Mononuclear cell (primary cell): Measurements from ENCODE around the gene ROBO2. TPM values are rescaled to one million over a fixed set of nuclear protein-coding genes. Genes with fewer than 3 reads are reported as not detected.

Experiments
- H3K27me3 ChIP-seq: 2 replicates; pipeline ENCODE4 v1.6.0; 2011; ENCODE audit warnings: low read length, control low read depth; ENCODE audit not compliant: insufficient read depth
- H3K4me1 ChIP-seq: 2 replicates; pipeline ENCODE4 v1.5.1; 2011; ENCODE audit warnings: mild to moderate bottlenecking, low read length, control low read depth; ENCODE audit not compliant: insufficient read depth
- H3K4me3 ChIP-seq: 2 replicates; pipeline ENCODE4 v1.5.1; 2011; ENCODE audit warnings: mild to moderate bottlenecking, low read length, moderate library complexity
- H3K9me3 ChIP-seq: 2 replicates; pipeline ENCODE4 v1.5.1; 2011; ENCODE audit warnings: low read depth, mild to moderate bottlenecking, control low read depth, low read length
- total RNA-seq: library from RNA; depleted of rRNA; stranded (reverse); fragments of >200 nt; gene quantifications from one replicate; pipeline ENCODE4 v1.2.3, GENCODE V29; 2012

Gene ROBO2, protein sequence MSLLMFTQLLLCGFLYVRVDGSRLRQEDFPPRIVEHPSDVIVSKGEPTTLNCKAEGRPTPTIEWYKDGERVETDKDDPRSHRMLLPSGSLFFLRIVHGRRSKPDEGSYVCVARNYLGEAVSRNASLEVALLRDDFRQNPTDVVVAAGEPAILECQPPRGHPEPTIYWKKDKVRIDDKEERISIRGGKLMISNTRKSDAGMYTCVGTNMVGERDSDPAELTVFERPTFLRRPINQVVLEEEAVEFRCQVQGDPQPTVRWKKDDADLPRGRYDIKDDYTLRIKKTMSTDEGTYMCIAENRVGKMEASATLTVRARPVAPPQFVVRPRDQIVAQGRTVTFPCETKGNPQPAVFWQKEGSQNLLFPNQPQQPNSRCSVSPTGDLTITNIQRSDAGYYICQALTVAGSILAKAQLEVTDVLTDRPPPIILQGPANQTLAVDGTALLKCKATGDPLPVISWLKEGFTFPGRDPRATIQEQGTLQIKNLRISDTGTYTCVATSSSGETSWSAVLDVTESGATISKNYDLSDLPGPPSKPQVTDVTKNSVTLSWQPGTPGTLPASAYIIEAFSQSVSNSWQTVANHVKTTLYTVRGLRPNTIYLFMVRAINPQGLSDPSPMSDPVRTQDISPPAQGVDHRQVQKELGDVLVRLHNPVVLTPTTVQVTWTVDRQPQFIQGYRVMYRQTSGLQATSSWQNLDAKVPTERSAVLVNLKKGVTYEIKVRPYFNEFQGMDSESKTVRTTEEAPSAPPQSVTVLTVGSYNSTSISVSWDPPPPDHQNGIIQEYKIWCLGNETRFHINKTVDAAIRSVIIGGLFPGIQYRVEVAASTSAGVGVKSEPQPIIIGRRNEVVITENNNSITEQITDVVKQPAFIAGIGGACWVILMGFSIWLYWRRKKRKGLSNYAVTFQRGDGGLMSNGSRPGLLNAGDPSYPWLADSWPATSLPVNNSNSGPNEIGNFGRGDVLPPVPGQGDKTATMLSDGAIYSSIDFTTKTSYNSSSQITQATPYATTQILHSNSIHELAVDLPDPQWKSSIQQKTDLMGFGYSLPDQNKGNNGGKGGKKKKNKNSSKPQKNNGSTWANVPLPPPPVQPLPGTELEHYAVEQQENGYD (N-terminal part only)
- total RNA-seq, result under 0.01 TPM

DNA sequence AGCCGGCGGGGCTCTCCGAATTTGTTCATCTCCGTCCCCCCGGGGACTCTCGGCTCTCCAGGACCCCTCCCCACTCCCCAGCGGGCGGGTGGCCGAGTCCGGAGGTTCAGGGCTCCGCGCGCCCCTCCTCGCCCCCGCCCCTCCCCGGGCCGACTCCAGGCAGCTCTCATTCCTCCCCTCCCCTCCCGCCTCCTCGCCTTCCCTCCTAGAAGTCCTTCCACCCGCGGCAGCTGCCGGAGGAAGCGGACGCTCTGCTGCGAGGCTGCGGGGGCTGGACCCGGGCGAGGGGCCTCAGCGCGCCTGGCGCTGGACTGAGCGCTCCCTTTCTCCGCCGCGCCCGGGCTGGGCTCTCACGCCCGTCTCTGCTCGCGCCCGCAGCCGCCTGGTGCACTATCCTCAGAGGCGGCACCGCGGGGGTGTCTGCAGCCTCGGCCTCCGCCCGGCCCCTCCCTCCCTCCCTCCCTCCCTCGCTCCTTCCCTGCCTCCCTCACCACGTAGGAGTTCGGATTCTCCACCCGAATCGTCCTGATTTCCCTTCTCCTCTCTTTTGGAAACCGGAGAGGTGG is at the start of gene ROBO2:
Gene ROBO2 (plus strand): TSS at position 494 of the 566 bp plus-strand sequence. CDS start 687 bp downstream, outside the sequence.
- H3K4me3 ChIP-seq, result no peak within 1 kb of the TSS
- no peaks in the 10 kb centered on the region for H3K4me1 ChIP-seq
- H3K9me3 ChIP-seq, result no peaks in the 10 kb centered on the region
- peaks cover 37% of the 10 kb centered on the region for H3K27me3 ChIP-seq

DNA sequence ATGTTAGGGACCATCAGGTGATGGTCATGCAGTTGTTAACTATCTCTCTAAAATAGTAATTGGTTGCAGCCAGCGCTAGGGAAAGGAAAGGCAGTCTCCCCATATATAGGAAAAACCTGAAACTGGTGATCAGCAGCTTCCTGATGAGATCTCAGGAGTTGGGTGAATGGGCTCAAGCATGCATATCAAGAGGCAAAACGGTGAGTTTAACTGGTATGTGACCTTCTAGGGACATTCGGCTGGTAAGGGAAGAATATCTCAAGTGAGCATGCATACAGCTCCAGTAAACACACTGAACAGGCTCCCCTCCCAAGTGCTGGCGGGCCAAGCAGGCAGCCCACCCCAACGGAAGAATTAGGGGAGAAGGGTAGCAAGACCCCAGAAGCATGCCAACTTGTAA is 49.3 kb upstream of the ROBO2 start:
- H3K4me1 ChIP-seq, result no peaks in the 10 kb centered on the region

DNA sequence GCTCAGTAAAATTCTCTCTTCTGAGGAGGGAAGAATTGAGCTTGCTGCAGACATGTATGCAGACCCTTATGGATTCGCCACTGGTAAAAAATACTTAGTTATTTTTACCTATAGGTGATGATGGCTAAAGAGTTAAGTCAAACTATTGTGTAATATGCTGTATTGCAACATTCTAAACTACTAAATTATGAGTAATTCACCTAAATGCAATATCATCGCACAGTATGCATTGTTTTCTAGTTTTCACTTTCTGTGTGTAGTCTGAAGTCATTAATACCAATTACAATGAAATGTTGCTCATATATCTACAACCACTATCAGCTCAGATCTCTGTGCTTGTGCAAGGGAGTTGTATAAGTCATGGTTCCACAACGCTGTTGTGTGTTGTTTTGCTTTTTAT is 48.7 kb upstream of the ROBO2 start:
- H3K4me1 ChIP-seq, result no peaks in the 10 kb centered on the region
- H3K27me3 ChIP-seq, result no peaks in the 10 kb centered on the region
- H3K9me3 ChIP-seq, result peaks cover 5% of the 10 kb centered on the region
- H3K4me3 ChIP-seq, result no peak overlapping the region

More for the DNA sequence above, 49.3 kb upstream of the ROBO2 start:
- peaks cover 5% of the 10 kb centered on the region for H3K9me3 ChIP-seq
- no peaks in the 10 kb centered on the region for H3K27me3 ChIP-seq
- H3K4me3 ChIP-seq, result no peak overlapping the region

DNA sequence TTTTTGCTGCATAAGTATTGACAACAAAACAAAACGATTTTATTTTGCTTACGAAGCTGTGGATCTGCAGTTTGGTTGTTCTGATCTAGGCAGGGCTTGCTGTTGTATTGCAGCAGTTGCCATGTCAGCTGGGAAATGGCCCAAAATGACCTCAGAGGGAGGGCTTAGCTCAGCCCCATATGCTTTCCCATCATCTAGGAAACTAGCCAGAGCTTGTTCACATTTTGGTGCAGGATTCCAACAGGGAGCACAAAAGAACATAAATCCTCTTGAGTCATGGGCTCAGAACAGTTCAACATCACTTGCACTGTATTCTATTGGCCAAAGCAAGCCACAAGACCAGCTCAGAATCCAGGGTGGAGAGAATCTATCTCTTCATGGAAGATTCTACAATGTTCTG is 42.2 kb upstream of the ROBO2 start:
- no peaks in the 10 kb centered on the region for H3K4me1 ChIP-seq
- no peak overlapping the region for H3K4me3 ChIP-seq
- no peaks in the 10 kb centered on the region for H3K27me3 ChIP-seq
- no peaks in the 10 kb centered on the region for H3K9me3 ChIP-seq

DNA sequence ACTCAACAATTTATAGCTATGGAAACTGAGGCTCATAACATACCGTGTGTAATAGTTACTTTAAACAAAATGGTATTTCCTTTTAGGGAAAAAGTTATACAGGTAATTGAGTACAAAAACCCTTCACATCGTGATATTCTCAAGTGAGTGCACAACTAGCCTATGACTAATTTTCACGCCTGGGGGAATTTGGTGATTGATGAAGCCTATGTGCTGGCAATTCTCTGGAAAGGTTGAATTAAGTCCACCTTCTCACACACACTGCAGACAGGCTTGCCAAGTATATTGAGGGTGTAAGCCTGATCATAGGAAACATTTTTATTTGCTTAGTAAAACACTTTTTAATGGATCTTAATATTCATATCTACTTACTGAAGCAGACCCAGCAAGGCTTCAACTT is 41.3 kb upstream of the ROBO2 start:
- no peak overlapping the region for H3K4me3 ChIP-seq
- H3K27me3 ChIP-seq, result no peaks in the 10 kb centered on the region
- no peaks in the 10 kb centered on the region for H3K4me1 ChIP-seq
- no peaks in the 10 kb centered on the region for H3K9me3 ChIP-seq

DNA sequence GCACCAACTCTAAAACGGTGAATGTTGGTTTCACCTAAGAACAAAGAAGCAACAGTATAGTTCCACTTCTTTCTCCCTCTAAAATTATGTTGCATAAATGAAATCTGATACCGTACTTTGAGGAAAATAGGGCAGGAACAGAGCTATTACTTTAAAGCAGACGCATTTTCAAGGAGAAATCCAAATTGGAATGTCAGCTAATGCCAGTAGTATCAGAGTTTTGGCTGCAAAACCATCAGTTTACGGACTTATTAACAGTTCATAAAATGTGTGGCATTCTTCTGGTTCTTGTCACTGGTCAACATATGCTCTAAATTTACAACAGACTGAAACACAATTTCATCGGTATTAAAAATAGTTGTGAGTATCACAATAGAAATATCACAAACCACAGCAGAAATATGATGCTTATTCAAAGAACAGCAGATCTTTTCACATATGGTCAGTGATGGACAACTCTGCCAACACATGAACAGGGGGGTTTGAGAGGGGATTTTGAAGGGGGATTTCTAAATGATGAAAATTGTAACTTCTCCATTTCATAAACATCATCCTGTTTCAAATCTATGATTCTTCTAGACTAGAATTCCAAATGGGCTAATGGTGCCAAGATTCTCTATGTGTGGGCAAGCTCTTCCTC is 38.7 kb upstream of the ROBO2 start:
- Histone ChIP-seq H3K4me1 (no peaks in the 10 kb centered on the region), H3K27me3 (no peaks in the 10 kb centered on the region), H3K9me3 (no peaks in the 10 kb centered on the region), H3K4me3 (no peak overlapping the region)

DNA sequence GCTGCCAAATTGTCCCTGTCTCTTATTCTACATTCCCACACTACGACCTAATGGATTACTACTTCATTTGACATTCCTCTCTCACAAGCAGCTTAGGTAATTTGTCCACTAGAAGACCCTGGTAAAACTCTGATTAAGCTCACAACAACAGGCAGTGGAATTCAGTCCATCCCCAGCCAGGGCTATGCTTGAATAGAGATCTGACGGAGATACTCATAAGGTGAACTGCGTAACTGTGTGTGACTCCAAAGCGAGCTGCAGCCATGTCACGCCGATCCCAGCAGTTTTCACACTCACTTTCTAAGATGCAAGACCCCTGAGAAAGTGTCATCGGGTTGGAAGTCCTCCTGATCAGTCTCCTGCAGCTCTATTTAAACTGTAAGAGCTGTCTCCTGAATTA is 25.7 kb upstream of the ROBO2 start:
- Histone ChIP-seq H3K4me3 (no peak overlapping the region), H3K4me1 (no peaks in the 10 kb centered on the region), H3K27me3 (no peaks in the 10 kb centered on the region), H3K9me3 (no peaks in the 10 kb centered on the region)

DNA sequence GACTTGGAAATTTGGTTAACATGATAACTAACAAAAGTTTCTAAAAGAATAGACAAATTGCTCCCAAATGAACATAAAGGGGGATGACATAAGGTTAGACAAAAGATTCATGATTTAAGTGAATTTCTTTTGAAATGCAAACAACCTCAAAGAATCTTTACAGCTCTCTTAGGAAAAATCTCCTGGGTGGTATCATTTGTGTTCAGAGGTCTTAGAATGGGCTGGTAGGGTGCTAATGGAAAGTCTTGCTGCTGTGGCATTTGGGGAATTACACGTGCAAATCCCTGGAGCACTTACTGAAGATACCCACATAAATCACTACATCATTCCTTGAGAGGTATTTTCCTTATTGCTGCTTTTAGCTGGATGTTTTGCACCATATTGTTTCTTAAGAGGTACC is 14.4 kb upstream of the ROBO2 start:
- Histone ChIP-seq H3K4me3 (no peak overlapping the region), H3K9me3 (no peaks in the 10 kb centered on the region), H3K27me3 (no peaks in the 10 kb centered on the region), H3K4me1 (no peaks in the 10 kb centered on the region)

DNA sequence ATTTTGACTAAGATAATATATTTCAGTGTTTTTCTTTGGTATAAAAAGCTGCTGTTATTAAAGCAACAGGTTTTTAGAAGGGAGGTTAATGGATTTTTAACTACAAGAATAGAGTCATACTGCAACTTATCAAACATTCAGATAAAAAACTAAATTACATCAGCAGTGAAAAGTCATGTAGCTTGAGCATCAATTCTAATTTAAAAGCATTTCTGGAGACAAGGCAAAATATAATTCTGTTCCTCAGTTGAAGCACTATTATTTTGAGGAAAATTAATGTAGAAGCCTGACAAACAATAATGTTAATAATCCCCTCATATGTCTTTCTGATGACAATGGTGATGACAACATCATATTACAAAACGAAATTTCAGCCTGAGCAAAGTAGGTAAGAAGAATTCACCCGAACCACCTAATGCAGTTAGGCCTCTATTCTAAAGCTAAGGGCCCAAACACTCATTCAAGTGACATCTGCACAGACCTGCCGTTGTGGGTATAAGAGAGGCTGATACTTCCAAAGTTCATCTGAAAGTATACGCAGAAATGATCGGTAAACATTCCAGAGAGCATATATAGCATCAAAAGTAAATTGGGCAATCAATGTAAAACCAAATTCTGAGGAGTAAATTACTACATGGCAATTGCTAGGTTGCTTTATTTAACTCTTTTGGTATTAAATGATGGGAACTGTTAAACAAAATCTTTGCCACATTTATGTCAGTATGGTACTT is 12.8 kb upstream of the ROBO2 start:
- no peaks in the 10 kb centered on the region for H3K4me1 ChIP-seq
- H3K9me3 ChIP-seq, result no peaks in the 10 kb centered on the region
- H3K27me3 ChIP-seq, result no peaks in the 10 kb centered on the region
- H3K4me3 ChIP-seq, result no peak overlapping the region

DNA sequence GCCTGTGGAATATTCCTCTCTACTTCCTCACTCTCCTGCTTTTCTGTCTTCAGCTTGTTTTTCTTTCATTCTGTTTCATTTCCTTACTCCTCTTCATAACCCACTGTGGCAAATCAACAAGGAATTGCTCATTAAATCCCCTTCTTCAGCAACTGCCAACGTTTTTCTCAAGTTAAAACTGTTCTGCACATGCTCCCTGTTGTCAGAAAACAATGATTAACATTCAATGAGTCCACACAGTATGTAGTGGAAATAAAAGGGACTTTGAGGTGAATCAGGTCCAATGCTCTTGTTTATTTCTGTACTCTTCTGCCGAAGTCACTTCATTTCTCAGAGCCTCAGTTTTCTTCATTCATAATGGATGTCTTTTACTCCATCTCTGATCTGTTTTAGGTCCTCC is 11.9 kb upstream of the ROBO2 start:
- Histone ChIP-seq H3K9me3 (no peaks in the 10 kb centered on the region), H3K4me1 (no peaks in the 10 kb centered on the region), H3K4me3 (no peak overlapping the region), H3K27me3 (no peaks in the 10 kb centered on the region)

DNA sequence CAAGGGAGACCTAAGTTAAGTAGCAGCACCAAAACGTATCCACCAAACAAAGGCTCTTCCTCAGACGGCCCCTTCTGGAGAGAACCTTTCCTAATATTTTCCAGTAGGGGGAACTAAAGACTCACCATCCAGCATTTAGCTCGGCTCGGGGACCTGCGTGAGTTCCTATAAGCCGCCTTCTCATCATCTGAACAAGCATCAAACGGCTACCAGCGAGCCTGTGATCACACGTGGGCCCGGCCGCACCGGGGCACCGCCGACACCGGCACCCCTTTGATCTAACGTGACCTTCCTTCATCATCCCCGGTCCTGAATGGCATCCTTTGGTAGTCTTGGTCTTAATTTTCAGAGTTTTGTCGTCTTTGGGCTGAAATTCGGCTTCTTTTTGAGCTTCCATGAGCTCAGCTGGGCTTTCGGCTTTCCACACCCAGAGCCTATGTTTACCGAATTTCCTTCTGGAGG is 1.4 kb upstream of the ROBO2 start:
- Histone ChIP-seq H3K4me1 (no peaks in the 10 kb centered on the region), H3K4me3 (no peak overlapping the region), H3K9me3 (no peaks in the 10 kb centered on the region), H3K27me3 (peaks cover 37% of the 10 kb centered on the region)

DNA sequence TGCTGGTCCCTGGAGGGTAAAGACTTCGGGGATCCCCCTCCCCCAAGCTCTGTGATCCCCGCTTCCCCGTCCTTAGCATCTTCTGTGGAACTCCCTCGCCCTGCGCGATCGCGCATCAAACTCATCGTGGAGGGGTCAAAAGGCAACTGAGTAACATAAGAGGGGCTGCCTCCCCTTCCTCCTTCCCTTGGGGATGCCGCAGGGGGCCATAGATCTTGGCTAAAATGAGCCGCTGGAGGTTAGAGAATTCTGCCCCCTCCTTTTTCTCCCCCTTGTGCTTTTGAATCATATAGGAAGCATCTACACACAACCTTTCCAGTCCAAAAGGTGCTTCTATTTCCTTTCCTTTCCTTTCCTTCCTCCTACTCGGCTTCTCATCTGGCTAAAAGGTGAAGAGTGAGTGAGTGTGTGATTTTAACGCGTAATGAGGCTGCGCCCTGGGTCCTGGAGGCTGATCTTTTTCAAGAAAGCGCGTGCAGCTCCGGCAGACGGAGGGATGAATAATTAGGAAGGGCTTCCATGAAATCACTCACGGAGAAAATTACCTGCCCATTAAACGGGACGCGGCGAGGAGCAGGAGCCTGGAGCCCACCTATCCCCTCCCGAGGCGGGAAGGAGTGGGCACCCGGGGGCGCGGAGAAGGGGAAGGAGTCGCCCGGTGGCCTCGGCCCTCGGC is 831 bp upstream of the ROBO2 start:
- Histone ChIP-seq H3K27me3 (peaks cover 37% of the 10 kb centered on the region), H3K9me3 (no peaks in the 10 kb centered on the region), H3K4me1 (no peaks in the 10 kb centered on the region), H3K4me3 (no peak overlapping the region)

DNA sequence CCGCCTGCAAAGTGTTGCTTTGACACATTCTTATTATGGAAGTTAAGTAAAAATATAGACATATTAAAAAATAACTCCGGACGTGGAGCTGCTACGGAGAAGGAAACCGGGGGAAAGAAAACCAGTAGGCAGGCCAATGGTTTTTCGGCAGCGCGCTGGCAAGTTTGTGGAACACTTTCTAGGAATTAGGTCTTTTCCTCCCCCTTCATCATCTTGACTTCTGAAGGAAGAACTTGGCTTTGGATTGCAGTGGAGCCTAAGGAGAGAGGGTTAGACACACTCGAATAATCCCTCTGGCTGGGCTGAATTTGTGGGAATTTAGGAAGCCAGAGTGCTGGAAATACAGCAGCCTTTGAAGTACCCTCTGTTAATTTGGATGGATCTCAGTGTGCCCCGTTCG is 317 bp downstream of the ROBO2 start:
- Histone ChIP-seq H3K27me3 (peaks cover 37% of the 10 kb centered on the region), H3K9me3 (no peaks in the 10 kb centered on the region), H3K4me3 (no peak overlapping the region), H3K4me1 (no peaks in the 10 kb centered on the region)
